Fibroblast of the conjunctiva (primary cell): ENCODE measurements around the gene THADA.

Experiments used
- DNase-seq: peaks from one replicate; pipeline ENCODE4 v3.0.0-alpha.2; 2010; ENCODE audit warnings: low read depth

THADA gene

DNA sequence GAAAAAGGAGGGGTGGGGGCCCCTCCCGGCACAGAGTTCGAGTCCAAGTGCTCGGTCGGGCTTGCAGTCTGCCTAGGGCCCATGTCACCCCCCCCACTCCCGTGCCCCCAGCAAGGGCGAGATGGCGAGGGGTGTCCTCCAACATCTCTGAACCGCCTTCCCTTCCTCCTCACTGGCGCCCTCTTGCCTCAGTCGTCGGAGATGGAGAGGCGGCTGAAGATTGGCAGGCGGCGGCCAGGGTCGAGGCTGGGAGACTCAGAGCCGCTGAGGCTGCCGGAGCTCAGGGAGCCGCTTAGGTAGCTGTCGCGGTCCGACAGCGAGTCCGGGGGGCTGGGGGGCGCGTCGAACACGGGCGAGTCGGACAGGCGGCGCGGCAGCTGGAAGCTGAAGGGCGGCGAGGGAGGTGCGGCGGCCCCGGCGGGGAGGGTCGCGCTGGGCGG, 371.7 kb downstream of the THADA start:
- peak; percentile 47 for DNase-seq

DNA sequence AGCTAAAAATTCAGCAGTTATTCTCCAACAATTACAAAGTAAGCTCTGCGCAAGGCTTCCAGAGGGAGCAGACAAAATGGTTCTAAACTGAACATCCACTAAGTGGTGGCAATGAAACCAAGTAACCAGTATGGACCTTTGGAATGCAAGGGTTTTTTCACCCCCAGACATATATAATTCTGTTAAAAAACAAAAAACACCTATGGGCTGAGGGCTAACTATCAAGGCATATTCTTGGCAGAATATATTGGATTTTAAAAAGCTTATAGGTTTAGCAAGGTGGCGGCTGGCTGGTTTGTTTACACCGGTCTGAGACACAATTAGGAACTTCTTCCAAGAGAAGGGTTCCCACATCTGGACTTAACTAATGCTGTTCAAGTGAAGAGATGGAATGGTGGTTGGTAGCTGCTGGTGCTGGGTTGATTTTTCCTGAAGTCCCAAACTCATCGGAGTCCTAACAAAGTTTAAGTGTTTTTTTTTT, 372.3 kb downstream of the THADA start:
- peak; percentile 43 for DNase-seq

DNA sequence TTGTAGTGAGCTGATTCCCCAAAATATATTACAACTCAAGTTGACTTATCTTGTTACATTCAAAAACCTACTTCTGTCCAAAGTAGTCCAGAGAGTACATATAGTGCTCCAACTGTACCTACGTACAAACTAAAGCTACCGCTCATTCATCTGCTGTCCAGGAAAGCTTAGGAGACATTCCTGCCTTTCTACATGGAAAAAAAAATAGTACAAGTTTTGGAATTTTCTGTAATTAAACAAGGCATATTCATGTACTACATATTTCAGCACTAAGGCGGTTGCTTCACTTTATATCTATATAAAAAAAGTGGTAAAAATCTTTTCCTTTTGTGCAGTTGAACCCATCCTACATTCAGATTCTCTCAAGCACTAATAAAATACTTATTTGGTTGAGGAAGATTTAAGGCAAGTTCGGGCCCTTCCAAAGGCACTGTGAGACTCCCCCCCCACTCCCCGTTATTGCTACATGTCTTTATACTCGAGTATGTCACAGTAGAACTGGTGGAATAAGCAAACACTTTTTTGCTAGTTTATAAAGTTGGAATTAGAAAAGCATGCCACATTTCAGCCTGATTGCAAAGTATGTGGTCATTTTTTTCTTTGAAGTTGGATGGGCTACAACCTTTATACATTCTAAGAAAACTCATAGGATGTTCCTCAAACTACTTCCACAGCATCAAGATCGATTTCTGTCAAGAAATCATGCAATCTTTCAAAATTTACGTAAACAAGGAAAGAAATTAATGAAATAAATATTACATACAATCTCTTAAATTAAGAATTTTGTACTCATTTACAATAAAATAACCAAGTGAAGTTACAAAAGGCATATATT, 373.1 kb downstream of the THADA start:
- no peak for DNase-seq

DNA sequence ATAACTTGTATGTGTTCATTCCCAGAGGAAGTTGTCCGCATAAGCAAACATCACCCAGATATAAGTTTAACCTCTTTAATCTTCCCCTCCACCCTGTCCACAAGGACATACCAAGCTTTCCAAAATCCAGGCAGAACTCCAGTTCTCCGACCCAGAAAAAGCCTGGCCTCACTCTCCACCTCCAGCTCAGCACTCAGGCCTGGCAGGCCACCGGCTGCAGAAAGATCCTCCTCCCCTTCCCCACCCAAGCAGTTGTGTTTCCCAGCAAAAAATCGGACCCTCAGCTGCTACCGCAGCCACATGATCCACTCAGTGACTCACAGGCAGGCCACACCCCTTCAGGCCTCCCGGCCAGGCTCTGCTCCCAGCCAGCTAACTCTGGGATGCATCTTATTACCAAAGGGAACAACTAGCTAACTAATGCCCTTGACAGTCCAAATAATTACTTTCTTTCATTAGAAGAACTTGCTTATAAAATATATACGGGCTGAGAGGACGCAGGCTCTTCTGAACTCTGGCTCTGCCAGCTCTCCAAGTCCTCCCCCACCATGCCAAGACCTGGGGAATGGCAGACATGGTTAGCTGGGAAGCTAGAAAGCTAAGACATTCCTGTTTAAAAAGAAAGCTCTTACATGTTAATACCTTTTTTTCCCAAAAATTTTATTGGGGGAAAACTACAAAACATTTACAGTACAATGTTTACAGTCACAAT, 373.9 kb downstream of the THADA start:
- DNase-seq = peak; percentile 96

DNA sequence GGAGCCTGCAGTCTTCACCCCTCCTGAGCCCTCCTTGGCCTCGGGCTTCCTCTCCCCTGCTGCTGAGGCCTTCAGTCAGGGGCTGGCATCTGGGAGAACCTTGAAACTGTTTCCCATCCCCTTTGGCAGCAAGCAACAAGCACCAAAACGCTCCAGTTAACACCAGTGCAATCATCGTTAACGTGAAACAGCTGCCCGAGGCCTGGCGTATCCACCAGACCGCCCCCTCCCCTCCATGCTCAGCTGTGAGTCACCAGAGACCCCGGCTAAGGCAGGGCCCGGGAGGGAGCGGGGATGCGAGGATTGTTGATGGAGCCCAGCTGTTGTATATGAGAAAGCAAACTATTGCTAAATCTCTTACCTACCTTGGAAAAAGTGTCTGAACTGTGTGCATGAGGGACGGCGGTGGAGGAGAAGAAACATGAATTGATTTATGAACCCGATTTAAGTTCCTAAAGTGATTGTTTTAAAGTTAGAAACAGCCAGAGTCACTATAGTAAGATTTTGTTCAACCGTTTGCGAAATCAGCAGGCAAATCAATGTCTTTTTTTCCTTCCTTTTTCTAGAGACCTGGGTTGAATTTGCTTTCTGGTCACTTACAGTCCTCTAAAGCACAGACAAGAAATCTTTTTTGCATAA, 374.6 kb downstream of the THADA start:
- DNase-seq = peak; percentile 96

DNA sequence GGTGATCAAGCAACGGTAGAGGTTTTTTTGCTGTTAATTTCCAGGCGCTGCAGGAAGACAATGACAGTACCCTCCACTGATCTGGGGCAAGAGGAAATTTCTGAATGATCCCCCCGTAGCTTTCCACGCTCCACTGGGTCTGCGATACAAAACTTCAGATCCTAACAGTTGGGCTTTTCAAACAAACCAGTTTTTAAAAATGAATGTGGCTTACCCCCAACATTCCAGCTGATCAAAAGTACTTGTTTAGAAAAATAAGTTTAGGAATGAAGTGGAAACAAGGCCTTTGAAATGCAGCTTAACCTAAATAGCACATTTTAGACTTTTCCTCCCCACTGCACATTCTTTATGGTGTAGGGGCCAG, 375.1 kb downstream of the THADA start:
- DNase-seq = no peak

DNA sequence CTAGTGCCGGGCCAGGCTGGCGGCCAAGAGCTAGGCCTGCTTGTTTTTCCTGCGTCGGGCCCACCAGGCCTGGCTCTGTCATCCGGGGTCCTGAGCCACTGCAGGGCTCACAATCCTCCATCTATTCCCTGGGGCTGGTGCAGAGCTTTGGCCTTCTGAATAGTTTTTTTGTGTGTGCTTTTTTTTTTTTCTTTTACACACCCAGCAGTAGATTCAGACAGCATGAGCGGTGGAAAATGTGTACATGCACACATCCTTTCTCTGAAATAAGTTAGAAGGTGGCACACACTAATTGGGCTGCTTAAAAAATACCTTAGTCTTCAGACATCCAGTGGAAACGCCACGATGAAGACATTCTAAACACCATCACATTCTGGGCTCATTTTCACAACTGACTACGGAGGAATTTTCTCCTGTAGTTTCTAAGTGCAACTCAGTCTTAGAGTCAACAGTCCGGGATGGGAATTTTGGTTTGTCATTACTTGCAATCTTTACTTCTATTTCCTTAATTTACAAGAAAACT, 375.5 kb downstream of the THADA start:
- DNase-seq = no peak

DNA sequence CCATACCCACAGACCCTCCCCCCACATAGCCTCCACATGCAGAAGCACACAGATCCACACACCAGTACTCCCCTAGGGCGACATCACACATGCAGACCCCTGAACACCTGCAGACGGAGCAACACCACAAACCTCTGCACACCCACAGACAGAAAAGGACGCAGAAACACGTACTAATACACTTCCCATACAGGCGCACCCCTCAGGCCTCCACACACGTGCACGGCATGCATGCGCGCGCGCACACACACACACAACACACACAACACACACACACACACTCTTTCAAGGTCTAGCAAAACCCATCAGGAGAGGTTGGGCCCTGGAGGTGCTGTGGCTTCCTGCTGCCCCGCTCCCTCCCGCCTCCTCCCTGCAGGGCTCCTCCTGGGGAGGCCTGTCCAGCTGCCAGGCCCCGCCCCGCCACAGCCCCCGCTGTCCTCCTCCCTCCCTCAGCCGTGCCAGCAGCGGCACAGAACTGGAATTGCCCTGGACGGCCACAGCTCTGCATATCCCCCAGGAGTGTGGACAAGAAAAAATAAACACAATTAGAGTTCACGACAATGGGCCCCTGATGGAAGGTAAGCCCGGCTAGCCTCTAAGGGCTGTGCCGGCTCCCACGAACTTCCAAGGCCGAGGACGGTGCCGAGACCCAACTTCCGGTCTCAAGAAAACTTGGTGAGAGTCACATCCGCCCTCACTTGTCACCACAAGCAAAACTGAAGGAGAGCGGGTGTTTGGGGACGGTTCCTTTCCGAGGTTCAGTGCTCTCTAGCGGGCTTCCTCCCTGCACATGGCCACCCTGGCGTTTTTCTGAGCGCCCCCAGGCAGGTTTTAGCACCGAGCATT, 376.2 kb downstream of the THADA start:
- DNase-seq = peak; percentile 65

DNA sequence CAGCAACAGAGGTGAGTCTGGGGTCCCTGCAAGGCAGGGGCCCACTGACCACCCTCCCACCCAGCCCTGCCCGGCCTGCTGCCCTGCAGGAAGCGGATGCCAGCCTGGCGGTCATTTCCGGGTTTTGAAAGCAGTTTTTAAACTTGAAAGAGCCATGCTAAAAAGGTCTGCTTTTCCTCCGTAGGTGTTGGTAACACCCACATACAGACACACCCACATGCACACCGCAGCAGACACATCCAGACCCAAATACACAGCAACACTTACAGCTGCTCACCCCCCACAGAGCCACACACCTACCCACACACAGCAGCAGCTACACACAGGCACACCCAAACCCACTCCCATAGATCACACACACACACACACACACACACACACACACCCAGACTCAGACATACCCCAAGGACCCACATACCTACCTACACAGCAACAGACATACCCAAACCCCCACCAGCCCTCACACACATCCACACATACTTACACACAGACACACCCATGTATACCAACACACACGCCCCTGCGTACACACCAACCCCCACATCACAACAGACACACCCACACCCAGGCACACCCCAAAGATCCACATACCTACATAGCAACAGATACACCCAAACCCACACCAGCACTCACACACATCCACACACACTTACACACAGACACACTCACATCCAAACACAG, 377.0 kb downstream of the THADA start:
- DNase-seq = no peak

DNA sequence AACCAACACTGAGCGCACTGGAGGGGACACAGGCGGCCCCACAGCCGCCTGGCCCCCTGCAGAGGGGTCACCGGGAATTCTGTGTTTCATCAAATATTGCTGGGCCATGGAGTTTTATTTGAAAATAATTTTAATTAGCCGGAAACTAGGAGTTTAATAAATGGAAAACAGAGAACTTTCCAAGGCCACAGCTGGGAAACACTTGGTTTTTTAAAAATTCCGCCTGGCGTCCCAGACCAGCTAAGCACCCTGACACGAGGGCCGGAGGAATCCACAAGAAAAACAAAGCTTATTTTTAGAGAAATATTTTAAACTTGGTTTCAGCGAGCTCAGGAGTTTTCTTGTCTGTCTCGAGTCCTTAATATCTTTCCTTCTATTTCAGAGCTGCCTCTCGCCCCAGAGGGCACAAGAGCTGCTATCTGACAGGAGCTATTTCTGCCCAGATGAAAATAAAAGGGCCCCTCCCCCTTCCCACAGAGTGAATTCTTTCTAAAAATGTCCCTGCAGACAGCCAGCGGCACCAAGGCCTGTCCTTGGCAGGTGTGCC, 377.6 kb downstream of the THADA start:
- DNase-seq = no peak

DNA sequence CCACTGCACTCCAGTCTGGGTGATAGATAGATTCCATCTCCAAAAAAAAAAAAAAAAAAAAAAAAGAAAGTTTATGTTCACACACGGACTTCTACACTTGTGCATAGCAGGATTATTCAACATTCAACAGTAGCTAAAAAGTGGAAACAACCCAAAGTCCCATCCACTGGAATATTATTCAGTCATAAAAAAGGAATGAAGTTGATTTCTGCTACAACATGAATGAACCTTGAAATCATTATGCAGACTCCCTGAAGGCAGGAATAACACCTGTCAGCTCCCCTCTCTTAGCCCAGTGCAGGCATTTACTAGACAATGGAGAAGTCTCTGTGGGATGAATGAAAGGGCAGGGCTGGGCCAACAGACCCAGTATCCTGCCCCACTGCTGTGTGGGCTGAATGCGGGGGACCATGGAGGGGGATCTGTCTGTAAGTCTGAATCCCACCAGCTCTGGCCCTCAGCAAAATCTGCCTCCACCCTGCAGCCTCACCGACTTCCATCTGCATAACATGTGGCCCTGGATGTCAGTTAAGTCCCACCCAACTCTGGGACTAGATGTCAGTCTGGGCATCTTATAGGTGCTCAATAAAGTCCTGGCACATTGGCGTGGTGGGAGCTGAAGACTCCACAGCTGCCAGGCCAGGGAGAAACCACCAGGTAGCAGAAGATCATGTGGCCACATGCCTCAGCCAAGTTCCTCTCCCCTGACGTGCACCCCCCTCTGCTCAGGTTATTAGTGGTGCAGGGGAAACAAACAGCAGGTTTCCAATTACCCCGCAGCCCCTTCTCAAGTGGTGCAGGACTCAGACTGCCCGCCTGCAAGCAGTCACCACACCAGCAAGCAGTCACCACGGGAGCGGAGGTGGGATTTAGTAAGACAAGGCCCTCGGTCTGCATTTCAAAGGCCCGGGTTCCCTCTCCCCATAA, 378.3 kb downstream of the THADA start:
- no peak for DNase-seq

DNA sequence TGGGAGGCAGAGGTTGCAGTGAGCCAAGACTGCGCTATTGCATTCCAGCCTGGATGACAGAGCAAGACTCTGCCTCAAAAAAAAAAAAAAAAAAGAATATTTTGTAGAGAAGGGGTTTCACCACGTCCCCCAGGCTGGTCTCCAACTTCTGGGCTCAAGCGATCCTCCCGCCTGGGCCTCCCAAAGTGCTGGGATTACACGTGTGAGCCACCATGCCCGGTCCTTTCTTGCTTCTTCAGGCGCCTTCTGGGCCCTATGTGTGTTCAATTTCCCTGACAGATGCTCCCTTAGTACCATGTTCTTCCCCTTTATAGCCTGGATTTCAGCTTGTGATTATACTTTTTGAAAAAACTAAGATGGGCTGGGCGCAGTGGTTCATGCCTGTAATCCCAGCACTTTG, 379.2 kb downstream of the THADA start:
- no peak for DNase-seq

DNA sequence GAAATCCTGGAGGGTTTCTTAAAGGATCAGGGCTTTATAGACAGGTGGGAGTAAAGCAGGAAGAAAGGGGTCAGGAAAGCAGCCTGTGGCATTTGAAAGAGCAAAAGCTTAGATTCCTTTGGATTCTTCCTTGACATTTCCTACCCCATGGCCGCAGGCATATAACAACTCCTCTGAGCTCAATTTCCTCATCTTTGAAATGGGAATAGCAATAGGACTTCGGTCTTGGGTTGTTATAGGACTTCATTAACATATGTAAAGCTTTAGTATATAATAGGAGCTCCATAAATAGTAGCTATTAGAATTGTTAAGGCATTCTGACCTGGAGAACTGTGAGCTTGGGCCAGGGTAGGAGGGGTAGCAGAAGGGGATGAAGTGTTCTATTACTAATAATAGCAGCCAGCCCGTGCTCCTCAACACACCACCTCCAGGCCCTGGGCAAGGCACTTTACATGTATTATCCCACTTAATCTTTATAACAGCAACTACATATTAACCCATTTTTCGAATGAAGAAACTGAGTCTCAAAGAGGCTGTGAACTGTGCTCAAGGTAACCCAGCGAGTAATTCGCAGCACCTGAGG, 380.1 kb downstream of the THADA start:
- no peak for DNase-seq

DNA sequence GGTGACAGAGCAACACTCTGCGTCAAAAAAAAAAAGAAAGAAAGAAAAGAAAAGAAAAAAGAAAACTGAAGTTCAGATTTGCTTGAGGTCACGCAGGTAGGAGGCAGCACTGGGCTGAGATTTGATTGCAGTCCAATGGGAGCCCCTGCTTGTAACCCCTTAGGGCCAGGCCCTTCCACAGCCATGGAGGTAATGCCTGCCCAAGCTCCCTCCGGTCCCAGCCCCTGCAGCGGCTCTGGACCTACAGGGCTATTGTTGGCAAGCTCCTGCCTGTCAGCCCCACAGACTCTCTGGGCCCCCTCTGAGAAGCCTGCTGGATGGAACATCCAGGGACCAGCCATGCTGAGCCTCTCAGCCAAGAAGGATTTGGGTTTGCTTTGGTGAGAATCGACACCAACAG, 381.6 kb downstream of the THADA start:
- no peak for DNase-seq

DNA sequence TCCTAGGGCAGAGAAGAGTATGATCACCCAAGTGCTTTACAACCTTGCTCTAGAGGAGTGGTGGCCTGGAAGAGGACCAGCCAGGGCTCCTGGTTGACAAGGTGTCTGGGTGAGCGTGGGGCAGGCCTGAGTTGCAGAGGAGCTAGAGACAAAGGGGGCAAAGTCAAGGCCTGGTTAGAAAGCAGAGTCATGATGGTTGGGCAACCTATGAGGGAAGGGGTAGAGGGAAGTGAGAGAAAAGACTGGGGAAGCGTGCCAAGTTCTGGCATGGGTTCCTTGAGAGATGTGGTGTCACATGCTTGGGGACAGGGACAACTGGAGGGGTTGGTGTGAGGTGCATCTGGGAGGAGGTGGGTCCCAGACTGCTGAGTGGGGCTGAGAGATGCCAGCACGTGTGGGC, 382.9 kb downstream of the THADA start:
- no peak for DNase-seq

DNA sequence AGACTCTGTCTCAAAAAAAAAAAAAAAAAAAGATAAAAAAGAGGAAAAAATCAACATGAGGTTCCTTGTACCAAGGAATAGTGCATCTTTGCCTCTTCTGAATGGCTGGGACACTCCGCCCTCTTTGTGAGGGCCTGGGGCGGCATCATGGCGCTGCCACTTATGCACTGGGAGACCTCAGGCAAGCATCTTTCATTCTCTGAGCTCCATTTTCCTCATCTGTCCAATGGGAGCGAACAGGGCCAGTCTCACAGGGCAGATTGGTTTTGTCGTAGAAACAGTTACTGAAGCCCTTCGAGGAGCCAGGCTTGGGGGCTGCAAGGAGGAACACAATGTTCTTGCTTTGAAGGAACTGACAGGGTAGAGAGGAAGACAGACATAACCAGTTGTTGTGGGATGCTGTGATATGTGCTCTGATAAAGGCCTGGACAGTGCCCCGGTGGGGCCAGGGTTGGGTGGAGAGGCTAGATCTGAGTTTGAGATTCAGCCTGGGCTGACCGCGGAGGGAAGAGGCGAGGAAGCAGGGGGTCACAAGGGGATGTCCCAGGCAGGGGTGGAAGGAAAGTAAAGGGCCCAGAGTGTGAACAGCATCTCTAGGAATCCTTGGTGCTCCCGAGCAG, 383.5 kb downstream of the THADA start:
- DNase-seq = no peak

DNA sequence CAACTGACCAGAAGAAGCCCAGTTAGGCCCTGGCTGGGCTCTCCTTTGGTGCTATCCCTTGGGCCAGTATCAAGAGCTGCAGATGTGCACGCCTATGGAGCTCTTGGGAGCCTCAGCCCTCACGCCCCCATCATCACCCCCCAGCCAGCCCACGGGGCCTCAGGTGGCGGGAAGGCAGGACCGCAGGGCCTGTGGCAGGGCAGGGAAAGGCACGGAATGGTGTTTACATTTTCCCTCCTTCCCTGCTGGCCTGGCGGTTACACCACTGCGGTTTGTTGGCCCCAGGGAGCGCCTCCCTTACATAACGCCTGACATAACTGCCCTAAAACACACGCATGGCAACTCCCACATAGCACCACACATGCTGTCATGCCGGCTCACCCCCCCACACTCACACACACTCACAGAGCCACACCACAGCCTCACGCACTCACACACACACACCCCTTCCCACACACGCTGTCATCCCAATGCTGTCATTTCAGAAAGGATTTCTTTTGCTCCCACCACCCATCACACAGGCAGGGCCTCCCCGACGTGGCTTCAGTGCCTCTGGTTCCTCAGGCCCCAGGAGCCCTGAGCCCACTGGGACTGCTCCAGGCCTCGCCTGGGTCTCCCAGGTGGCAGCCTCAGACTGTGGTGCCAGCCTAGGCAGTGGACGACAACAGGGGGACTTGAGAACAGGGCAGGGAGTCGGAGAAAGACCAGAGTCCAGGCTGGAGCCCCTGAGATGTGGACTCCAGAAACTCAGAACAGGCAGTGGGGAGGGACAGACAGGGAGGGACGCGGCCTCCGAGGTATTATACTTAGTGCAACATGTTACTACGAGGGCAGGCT, 385.2 kb downstream of the THADA start:
- no peak for DNase-seq

DNA sequence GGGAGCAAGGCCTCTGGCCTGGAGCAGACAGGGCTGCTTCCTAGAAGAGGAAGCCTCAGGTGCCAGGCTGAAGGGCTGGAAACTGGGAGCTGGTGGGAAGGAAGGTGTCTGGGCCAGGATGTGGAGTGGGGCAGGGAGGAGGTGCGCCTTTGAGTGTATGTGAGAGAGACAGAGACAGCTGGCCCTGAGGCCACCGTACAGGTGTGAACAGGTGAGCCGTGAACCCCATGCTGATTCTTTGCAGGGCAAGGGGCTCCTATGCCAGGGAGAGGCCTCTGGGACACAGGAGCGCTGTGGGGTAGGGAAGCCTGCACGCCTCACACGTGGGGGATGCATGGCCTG, 385.7 kb downstream of the THADA start:
- DNase-seq = no peak
